Nephron progenitor cell (in vitro differentiated cells): ENCODE data around the gene LRPAP1.
A peak's percentile ranks its signal among the peaks of the same experiment; 100 is the strongest.
"Not testable (repeated sequence)": the region's sequence is repeated elsewhere in the genome, so short reads cannot be mapped to it uniquely, and the experiment has no call there.

ENCODE experiments used
- DNase-seq: peaks from one replicate; pipeline ENCODE4 v3.0.0; 2021
- H3K27ac Mint-ChIP-seq: 2 replicates; pipeline ENCODE4 v1.8.0; 2021; ENCODE audit warnings: mild to moderate bottlenecking, moderate library complexity, mixed read lengths
- H3K27me3 Mint-ChIP-seq: 2 replicates; pipeline ENCODE4 v1.8.0; 2021; ENCODE audit warnings: mild to moderate bottlenecking, low read depth, mixed read lengths; ENCODE audit not compliant: poor library complexity
- H3K36me3 Mint-ChIP-seq: 2 replicates; pipeline ENCODE4 v1.8.0; 2021; ENCODE audit warnings: low read depth, mixed read lengths
- H3K4me1 Mint-ChIP-seq: 2 replicates; pipeline ENCODE4 v1.8.0; 2021; ENCODE audit warnings: mixed read lengths
- H3K4me3 Mint-ChIP-seq: 2 replicates; pipeline ENCODE4 v1.8.0; 2021; ENCODE audit warnings: mild to moderate bottlenecking, moderate library complexity, mixed read lengths
- H3K9me3 Mint-ChIP-seq: 2 replicates; pipeline ENCODE4 v1.8.0; 2021; ENCODE audit warnings: mild to moderate bottlenecking, moderate library complexity, mixed read lengths
- TF ChIP-seq, protein P1 (sequence below): fragments of 200-600 bp; sonication (generic); IDR thresholded peaks from 2 replicates; pipeline ENCODE4 v1.5.0; 2021; ENCODE audit warnings: antibody characterized with exemption

LRPAP1 gene

DNA sequence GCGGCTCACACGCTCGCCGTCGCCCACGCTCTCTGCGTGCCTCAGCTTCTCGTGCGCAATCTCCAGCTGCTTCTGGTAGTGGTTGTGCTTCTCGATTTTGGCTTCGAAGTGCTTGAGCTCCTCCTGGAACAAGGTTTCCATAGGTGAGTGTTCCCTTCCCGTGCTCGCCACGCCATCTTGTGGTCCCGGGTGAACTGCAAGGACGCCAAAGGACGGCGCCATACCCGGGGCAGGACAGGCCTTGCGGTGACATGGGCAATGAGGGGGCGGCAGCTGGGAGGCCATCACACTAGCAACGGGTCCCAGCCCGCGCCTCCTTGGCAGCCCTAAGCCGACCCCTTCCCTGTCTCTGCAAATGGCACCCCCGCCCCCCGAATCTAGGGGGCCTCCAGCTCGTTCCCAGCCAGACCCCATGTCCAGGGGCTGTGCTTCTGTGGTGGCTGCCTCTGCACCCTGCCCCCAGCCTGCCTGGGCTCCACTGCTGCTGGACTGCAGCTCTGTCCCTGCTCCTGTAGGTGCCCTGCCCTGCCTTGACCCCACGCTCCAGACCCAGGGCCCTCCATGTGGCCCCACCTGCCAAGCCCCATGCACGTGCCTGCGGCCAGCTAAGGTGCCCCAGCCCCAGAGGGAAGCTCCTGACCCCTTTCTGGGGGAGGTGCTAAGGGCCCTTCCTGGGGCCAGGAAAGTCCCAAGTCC lies 17.3 kb downstream of the LRPAP1 start:
- Mint-ChIP-seq H3K4me1 (peaks cover 6% of the 10 kb centered on the region), H3K4me3 (no peak overlapping the region), H3K9me3 (no peaks in the 10 kb centered on the region), H3K27me3 (peaks cover 4% of the 10 kb centered on the region), H3K27ac (peak overlapping the region; percentile 27), H3K36me3 (peaks cover 66% of the 10 kb centered on the region)
- DNase-seq, result peak; percentile 53
- TF ChIP-seq, protein P1, sequence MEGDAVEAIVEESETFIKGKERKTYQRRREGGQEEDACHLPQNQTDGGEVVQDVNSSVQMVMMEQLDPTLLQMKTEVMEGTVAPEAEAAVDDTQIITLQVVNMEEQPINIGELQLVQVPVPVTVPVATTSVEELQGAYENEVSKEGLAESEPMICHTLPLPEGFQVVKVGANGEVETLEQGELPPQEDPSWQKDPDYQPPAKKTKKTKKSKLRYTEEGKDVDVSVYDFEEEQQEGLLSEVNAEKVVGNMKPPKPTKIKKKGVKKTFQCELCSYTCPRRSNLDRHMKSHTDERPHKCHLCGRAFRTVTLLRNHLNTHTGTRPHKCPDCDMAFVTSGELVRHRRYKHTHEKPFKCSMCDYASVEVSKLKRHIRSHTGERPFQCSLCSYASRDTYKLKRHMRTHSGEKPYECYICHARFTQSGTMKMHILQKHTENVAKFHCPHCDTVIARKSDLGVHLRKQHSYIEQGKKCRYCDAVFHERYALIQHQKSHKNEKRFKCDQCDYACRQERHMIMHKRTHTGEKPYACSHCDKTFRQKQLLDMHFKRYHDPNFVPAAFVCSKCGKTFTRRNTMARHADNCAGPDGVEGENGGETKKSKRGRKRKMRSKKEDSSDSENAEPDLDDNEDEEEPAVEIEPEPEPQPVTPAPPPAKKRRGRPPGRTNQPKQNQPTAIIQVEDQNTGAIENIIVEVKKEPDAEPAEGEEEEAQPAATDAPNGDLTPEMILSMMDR, result peak; percentile 46

DNA sequence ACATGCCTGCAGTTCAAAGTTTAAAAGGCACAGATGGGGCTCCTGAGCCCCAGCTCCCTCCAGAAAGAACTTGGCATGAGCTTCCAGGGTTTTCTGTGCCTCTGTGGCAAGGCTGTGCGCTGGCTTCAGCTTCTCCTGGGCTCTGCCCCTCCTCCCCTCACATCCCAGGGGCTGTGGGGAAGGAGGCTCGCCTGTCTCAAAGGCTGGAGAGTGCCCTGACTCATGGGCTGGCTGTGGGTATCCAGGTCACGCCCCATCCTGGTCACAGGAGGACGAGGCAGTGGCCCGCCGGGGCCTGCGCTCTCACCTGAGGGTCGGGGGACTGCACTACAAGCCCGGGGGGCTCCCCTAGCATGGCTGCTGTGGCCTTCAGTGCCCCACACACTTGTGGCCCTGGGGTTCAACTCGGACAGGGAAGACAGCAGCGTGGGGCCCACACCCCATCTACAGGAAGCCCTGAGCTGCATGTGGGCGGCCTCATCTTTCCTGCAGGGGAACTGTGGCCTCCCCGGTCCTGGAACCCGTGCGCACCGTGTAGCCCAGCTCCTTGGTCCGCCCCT lies 17.9 kb downstream of the LRPAP1 start:
- H3K9me3 Mint-ChIP-seq, result no peaks in the 10 kb centered on the region
- TF ChIP-seq, protein P1, result no peak
- peaks cover 4% of the 10 kb centered on the region for H3K27me3 Mint-ChIP-seq
- no peak overlapping the region for H3K4me3 Mint-ChIP-seq
- H3K27ac Mint-ChIP-seq, result no peak overlapping the region
- peaks cover 6% of the 10 kb centered on the region for H3K4me1 Mint-ChIP-seq
- peaks cover 64% of the 10 kb centered on the region for H3K36me3 Mint-ChIP-seq
- no peak for DNase-seq

DNA sequence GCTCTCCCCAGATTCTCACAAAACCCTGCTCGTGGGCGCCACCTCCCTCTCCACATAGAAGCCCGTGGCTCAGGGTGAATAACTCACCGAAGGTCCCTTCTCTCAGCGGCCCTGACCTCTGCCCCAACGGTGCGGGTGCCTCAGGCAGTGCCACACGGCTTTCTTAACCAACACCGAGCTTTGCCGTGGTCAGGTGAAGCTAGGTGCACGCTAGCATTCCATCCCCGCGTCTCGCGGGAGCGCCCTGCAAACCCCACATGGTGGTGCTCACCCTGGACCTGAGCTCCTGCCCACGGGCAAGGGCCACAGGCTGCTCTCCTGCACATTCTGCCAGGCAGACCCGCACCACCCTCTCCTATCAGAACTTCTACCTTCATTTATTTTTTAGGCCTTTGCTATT lies 18.4 kb downstream of the LRPAP1 start:
- Mint-ChIP-seq H3K9me3 (no peaks in the 10 kb centered on the region), H3K27me3 (peaks cover 4% of the 10 kb centered on the region), H3K36me3 (peaks cover 66% of the 10 kb centered on the region), H3K4me1 (peaks cover 6% of the 10 kb centered on the region), H3K4me3 (no peak overlapping the region), H3K27ac (no peak overlapping the region)
- no peak for DNase-seq
- TF ChIP-seq, protein P1, result no peak

DNA sequence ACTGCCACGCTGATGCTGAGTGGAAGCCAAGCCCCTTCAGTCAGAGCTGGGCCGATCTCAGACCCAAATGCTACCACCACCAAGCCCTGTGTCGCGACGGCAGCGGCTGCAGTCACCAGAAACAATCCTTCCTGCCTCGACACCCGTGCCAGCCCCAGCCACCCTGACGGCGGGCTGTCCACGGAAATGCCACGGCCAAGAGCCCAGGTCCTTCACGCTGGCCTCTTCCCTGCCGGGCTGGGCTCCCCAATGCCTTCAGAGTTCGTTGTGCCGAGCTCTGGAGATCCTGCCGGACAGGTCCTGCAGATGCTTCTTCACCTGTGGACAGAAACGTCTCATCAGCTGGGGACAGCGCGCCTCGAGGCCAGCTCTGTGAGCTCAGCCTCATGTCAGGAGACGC lies 19.5 kb downstream of the LRPAP1 start:
- H3K4me1 Mint-ChIP-seq, result peaks cover 6% of the 10 kb centered on the region
- H3K27ac Mint-ChIP-seq, result no peak overlapping the region
- TF ChIP-seq, protein P1, result no peak
- H3K36me3 Mint-ChIP-seq, result peaks cover 75% of the 10 kb centered on the region
- no peak overlapping the region for H3K4me3 Mint-ChIP-seq
- no peaks in the 10 kb centered on the region for H3K9me3 Mint-ChIP-seq
- H3K27me3 Mint-ChIP-seq, result peaks cover 4% of the 10 kb centered on the region
- no peak for DNase-seq

DNA sequence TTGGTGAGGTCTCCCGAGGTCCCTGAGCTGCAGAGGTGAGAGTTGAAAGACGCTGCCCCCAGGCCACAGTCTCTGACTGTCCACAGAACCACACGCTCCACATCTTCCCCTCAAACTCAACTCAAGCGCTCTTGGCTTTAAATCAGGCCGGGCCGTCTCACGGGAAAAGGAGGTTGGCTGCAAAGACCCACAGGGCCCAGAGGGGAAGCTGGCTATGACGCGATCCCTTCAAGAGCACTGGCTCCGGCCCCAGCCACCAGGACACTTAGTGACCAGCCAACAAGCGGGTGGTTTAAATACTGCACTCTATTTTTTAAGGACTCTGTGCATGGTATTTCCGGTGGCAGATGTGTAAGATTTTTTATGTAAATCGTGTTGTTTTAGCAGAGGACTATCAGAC lies 19.9 kb downstream of the LRPAP1 start:
- Mint-ChIP-seq H3K36me3 (peaks cover 78% of the 10 kb centered on the region), H3K27ac (no peak overlapping the region)
- TF ChIP-seq, protein P1, result no peak

DNA sequence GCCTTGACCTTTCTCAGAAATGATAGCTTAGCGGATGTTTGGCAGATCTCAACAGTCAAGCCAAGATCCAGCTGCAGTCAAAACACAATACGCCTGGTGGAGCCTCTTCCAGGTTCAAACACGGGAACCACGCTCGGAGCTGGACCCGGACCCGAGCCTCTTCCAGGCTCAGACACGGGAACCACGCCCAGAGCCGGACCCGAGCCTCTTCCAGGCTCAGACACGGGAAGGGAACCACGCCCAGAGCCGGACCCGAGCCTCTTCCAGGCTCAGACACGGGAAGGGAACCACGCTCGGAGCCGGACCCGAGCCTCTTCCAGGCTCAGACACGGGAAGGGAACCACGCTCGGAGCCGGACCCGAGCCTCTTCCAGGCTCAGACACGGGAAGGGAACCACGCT lies 20.6 kb downstream of the LRPAP1 start:
- not testable (repeated sequence) for H3K4me1 Mint-ChIP-seq, H3K27me3 Mint-ChIP-seq, H3K4me3 Mint-ChIP-seq, H3K9me3 Mint-ChIP-seq, DNase-seq, H3K27ac Mint-ChIP-seq
- peaks cover 81% of the 10 kb centered on the region for H3K36me3 Mint-ChIP-seq

More for the DNA sequence above, 19.9 kb downstream of the LRPAP1 start:
- H3K9me3 Mint-ChIP-seq, result no peaks in the 10 kb centered on the region
- H3K4me1 Mint-ChIP-seq, result peaks cover 6% of the 10 kb centered on the region
- H3K27me3 Mint-ChIP-seq, result peaks cover 4% of the 10 kb centered on the region
- H3K4me3 Mint-ChIP-seq, result no peak overlapping the region
- no peak for DNase-seq
